GM18873 (cell line): ENCODE results near the gene GPC1.

Source experiments
- ATAC-seq: cut with Tn5 transposase; IDR thresholded peaks from one replicate; pipeline ENCODE4 v1.9.1; 2021; ENCODE audit warnings: mild to moderate bottlenecking, moderate library complexity, moderate number of reproducible peaks; ENCODE audit not compliant: unreplicated experiment, low FRiP score

GPC1 gene

GRCh38 chr2:240428245-240428644 is 7.2 kb upstream of the GPC1 start:
- no peak for ATAC-seq

DNA sequence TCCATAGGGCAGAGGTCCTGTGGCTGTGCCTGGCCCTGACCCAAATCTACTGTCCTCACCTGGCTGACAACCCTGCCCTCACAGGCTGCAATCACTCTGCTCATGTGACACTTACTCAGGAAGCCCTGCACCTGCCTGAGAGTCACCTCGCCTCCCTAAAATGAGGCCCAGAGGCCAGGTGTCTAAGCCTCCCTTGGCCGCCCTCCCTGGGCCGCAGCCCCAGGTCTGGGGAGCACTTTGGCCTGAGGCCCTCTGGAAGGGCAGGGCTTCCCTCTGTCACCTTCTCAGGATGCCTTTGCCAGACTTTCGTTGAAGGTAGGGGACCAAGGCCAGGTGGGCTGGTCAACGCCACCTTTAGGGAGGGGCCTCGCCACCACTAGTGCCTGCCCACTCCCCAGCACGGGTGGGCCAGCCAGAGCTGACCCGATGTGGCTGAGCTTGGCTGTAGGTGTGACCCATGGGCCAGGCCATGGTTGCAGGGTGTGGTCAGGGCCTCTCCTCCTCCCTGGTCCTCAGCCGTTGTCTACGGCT is 6.1 kb upstream of the GPC1 start:
- ATAC-seq = no peak

- no peak for ATAC-seq
These were observed 5.5 kb upstream of the GPC1 start for GRCh38 chr2:240429872-240430491.

GRCh38 chr2:240430595-240430994 is 4.9 kb upstream of the GPC1 start:
- ATAC-seq = no peak

DNA sequence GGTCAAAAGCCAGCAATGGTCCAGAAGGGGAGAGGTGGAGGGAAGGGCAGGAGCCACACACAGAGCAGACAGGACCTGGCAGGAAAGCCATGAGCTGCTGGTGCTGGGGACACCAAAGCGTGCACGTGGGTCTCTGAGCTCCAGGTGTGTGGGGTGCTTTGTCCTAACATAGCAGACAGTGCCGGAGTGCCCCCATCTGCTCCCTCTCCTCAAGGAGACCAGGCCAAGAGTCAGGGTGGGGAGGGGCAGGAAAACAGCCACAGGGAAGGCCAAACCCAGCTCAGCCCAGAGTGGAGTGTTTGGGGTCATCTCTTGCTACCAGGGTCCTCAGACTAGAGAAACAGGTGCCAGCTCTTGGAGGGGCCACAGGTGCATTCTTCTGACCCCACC is 4.2 kb upstream of the GPC1 start:
- no peak for ATAC-seq

- ATAC-seq = no peak
These were observed 3.6 kb upstream of the GPC1 start for GRCh38 chr2:240431661-240432424.

DNA sequence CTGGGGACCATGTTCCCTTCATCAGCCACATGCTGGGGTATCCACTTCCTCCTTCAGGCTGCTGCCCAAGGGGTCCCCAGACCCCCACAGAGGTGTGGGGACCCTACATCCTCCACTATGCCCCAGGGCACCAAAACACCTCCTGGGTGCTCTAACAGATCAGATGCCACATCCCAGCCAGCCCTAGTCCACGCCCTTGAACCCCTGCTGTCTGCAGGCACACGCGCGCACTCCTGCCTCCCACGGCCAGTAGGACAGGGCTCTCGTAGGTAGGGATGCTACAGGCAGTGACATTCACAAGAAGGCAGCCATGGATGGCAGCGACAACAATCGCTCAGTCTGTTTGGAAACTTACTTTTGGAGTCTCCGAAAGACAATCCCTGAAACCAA is 3.0 kb upstream of the GPC1 start:
- no peak for ATAC-seq

GRCh38 chr2:240432820-240433801 is 2.4 kb upstream of the GPC1 start:
- no peak for ATAC-seq

DNA sequence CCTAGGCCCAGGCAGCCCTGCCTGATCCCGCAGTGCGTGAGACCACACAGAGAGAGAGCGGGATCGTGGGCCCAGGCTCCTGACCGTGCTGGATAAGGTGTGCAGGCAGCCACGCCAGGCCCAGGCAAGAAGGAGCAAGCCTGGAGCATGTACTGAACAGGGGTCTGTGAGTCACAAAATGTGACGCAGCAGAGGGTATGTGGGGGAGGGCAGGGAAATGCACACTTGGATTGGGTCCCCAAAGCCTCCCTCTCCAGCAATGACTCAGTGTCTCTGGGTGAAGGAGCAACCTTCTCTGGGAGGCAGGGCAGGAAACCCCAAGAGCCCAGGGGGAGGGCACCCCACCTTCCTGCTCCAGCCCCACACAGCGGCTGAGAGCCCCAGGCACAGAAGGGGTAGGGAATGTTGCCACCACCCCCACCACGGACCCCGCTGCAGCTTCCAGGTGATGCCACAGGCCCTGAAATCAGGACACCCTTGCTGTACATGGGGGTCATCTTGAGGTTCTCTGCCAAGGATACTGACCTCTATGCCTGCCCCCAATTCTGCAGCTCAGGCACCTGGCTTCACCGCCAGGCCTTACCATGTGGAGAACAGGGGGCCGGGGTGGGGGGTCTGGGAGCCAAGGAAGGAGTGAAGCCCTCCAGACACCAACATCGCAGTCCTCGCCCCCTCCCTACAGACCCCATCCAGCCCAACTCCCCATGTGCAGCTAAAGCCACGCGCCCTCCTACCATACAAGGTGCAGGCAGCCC is 1.3 kb upstream of the GPC1 start:
- ATAC-seq = no peak

DNA sequence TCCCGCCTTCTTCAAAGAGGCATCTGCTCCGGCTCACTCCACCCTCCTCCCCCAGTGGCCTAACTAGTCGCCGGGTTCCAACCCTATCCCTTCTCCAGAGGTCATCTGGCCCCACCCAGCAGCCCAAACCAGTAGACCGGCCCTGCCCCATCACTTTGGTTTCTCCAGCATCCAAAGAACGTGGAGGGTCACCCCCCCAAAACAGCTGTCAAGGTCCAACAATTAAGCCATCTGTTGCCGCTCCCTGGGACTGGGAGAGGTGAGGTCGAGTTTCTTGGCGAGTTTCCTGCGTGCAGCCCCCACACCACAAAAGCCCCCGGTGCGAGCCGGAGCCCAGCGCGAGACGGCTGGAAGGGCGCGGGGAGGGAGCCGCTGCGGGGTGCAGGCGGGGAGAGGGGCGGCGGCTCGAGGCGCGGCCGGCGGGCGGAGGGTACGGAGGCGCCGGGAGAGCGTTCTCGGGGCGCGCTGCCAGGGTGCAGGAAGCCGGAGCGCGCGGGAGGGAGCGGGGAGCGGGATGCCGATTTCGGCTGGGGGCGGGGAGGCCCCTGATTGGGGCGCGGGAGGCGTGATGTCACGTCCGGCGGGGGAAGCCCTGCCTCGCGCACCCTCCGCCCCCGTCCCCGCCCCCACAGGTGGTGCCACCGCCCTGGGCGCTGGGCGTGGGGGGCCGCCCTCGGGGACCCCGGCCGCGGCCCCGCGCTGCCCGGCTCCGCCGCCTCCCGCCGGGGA is 571 bp upstream of the GPC1 start:
- ATAC-seq = no peak

- ATAC-seq = no peak
These were observed 652 bp downstream of the GPC1 start for GRCh38 chr2:240435948-240436682.

GRCh38 chr2:240436683-240437550 is 1.5 kb downstream of the GPC1 start:
- no peak for ATAC-seq

DNA sequence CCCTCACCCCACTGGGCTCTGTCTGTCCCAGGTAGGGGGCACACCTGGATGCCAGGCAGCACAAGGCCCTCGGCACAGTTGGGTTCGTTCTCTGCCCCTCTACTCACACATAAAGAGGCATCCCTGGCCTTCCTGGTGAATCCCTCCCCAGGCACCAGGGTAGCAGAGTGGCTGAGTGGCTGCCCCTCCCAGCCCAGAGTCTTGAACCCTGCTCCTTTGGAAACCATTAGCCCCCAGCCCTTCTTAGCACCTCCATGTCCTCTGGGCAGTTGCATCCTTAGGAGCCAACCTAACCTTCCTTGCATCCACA is 2.0 kb downstream of the GPC1 start:
- no peak for ATAC-seq

DNA sequence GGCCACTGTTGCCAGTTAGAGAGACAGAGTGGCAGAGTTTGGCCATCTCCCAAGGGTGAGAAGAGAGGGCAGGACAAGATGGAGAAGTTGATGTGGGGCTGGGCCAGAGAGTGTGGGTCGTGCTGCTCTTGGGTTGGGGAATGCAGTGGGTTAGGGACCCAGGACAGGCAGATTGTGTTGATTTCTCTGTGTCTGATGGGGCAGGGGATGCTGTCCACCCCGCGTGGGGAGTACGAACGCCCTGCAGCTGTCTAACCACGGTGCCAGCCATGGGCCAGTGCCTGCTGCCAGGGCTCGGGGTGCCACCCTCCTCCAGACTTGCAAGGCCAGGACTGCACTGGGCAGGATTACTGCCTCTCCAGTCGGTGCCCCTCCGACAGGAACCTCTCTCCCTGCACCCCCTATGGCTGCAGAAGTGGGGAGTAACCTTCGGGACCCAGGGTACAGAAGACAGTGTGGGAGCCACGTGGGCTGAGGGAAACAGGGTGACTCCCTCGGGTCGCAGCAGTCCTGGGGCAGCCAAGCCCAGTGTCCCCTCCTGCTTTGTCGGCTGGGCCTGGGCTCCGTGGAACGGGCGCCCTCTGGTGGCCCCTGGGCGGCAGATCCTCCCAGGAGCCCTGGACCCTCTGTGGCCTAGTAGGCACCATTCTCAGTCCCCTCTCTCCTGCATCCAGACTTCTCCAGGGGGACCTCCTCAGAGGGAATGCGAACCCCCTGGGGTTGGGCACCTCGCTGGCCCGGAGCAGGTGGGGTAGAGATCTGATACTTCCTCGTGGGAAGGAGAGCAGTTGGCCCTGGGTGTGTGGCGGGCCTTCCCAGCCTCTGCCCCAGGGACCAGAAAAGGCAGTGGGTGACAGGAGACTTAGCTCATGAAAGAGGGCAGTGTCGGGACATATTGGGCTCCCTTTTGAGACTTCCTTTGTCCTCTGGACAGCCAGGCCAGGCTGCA is 2.7 kb downstream of the GPC1 start:
- no peak for ATAC-seq

DNA sequence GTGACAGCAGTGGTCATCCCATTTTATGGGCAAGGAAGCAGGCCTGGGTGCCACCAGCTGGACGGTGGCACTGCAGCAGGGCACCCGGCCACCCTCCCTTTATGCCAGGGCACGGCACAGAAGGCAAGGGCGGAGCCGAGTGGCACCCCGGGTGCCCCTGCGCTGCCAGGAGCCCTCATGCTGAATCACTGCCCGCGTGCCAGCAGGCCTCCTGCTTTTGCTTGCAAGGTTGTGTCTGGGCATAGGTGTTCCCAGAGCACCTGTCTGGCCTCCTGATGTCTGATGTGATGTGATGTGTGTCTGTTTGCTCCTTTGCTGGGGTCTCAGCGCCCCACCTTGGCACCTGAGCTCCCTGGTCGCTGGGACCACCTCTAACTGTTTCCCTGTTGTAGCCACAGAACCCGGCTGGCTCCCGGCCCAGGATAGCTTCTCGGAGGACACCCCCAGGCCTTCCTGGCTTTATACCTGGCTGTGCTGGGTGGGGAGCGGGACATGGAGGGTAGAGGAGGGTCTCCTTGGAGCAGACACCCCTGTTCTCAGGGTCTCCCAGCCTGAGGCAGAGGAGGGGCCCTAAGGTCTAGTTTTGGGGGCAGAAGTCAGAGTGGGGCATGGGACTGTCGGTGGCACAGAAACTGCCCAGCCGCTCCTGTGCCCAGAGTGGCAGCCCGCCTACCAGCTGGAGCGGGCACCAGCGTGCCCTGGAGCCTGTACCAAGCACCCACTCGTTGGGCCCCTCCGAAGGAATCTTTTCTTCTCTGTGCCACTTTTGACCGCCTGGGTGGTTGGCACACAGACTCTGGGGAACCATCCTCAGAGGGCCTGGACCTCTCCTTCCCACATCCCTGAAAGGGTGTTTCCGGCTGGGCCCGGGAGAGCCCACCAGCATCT is 3.6 kb downstream of the GPC1 start:
- no peak for ATAC-seq

DNA sequence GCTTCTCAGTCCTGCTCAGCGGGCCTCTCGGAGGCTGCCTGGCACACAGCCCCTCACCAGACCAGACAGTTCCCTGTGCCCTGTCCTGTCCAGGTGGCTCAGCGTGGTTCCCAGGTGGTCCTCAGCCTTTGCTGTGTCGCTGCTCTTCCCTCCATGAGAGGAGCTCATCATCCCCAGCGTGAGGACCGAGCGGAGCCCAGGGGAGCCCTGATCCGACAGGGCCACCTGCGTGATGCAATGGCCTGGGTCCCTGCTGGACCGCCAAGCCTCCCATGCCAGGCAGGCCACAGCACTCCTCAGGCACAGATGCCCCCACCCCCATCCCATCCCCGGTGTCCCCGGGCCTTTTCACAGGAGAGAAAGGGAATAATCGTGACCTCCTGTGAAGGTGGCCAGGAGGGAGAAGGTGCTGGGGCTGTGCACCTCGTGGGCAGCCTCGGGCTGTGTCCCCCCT is 4.3 kb downstream of the GPC1 start:
- no peak for ATAC-seq
